ENCODE measurements around the gene CPNE5.
A peak's percentile ranks its signal among the peaks of the same experiment; 100 is the strongest.

Gene CPNE5

GRCh38 chr6:36759148-36759759, 80.0 kb downstream of the CPNE5 start:
- no peaks in the 10 kb centered on the region for H3K36me3 ChIP-seq (replicated peaks)
- no peak overlapping the region for H3K4me3 ChIP-seq
- no peaks in the 10 kb centered on the region for H3K9me3 ChIP-seq
- DNase-seq (ENCODE audit: low spot score in 2 of 2), result peak; percentile 53 to 90
- H3K27me3 ChIP-seq (ENCODE audit: low read depth), result no peaks in the 10 kb centered on the region
- no peaks in the 10 kb centered on the region for H3K4me1 ChIP-seq
- in situ Hi-C loops (cut with MboI; ENCODE audit: low sequenced_read_pairs), result loop anchor here (10.0 kb wide), 1 partner anchor 134 kb away; no protein-coding TSS in a partner anchor

GRCh38 chr6:36758516-36759147, 80.6 kb downstream of the CPNE5 start:
- H3K27me3 ChIP-seq (ENCODE audit: low read depth), result no peaks in the 10 kb centered on the region
- H3K4me1 ChIP-seq, result no peaks in the 10 kb centered on the region
- no peak for DNase-seq (ENCODE audit: low spot score in 2 of 2)
- H3K4me3 ChIP-seq, result no peak overlapping the region
- H3K36me3 ChIP-seq (replicated peaks), result no peaks in the 10 kb centered on the region
- in situ Hi-C loops (cut with MboI; ENCODE audit: low sequenced_read_pairs), result loop anchor here (10.0 kb wide), 1 partner anchor 134 kb away; no protein-coding TSS in a partner anchor
- H3K9me3 ChIP-seq, result no peaks in the 10 kb centered on the region

- Histone ChIP-seq H3K9me3 (no peaks in the 10 kb centered on the region), H3K4me3 (no peak overlapping the region), H3K4me1 (no peaks in the 10 kb centered on the region), H3K27me3 (ENCODE audit: low read depth) (no peaks in the 10 kb centered on the region), H3K36me3 (replicated peaks) (no peaks in the 10 kb centered on the region)
- in situ Hi-C loops (cut with MboI; ENCODE audit: low sequenced_read_pairs), result loop anchor here (10.0 kb wide), 1 partner anchor 133 kb away; no protein-coding TSS in a partner anchor
- DNase-seq (ENCODE audit: low spot score in 2 of 2), result no peak
Observed at GRCh38 chr6:36757943-36758508, 81.2 kb downstream of the CPNE5 start.

- Histone ChIP-seq H3K27me3 (ENCODE audit: low read depth) (no peaks in the 10 kb centered on the region), H3K9me3 (no peaks in the 10 kb centered on the region), H3K36me3 (replicated peaks) (no peaks in the 10 kb centered on the region), H3K4me3 (no peak overlapping the region), H3K4me1 (no peaks in the 10 kb centered on the region)
- in situ Hi-C loops (cut with MboI; ENCODE audit: low sequenced_read_pairs), result loop anchor here (10.0 kb wide), 1 partner anchor 132 kb away; no protein-coding TSS in a partner anchor
- DNase-seq (ENCODE audit: low spot score in 2 of 2), result no peak
Observed at GRCh38 chr6:36757206-36757605, 82.0 kb downstream of the CPNE5 start.

- no peak for DNase-seq (ENCODE audit: low spot score in 2 of 2)
- Histone ChIP-seq H3K27me3 (ENCODE audit: low read depth) (no peaks in the 10 kb centered on the region), H3K4me3 (no peak overlapping the region), H3K4me1 (no peaks in the 10 kb centered on the region), H3K36me3 (replicated peaks) (no peaks in the 10 kb centered on the region), H3K9me3 (no peaks in the 10 kb centered on the region)
- in situ Hi-C loops (cut with MboI; ENCODE audit: low sequenced_read_pairs), result loop anchor here (10.0 kb wide), 1 partner anchor 132 kb away; no protein-coding TSS in a partner anchor
Observed at GRCh38 chr6:36756786-36757185, 82.5 kb downstream of the CPNE5 start.

GRCh38 chr6:36755435-36756348, 83.6 kb downstream of the CPNE5 start:
- DNase-seq (ENCODE audit: low spot score in 2 of 2), result no peak
- no peaks in the 10 kb centered on the region for H3K27me3 ChIP-seq (ENCODE audit: low read depth)
- no peaks in the 10 kb centered on the region for H3K9me3 ChIP-seq
- no peak overlapping the region for H3K4me3 ChIP-seq
- H3K4me1 ChIP-seq, result no peaks in the 10 kb centered on the region
- in situ Hi-C loops (cut with MboI; ENCODE audit: low sequenced_read_pairs), result loop anchor here (10.0 kb wide), 1 partner anchor 131 kb away; no protein-coding TSS in a partner anchor
- no peaks in the 10 kb centered on the region for H3K36me3 ChIP-seq (replicated peaks)

GRCh38 chr6:36754582-36755434, 84.4 kb downstream of the CPNE5 start:
- Histone ChIP-seq H3K4me3 (no peak overlapping the region), H3K27me3 (ENCODE audit: low read depth) (no peaks in the 10 kb centered on the region), H3K9me3 (no peaks in the 10 kb centered on the region), H3K4me1 (no peaks in the 10 kb centered on the region), H3K36me3 (replicated peaks) (no peaks in the 10 kb centered on the region)
- no peak for DNase-seq (ENCODE audit: low spot score in 2 of 2)
- in situ Hi-C loops (cut with MboI; ENCODE audit: low sequenced_read_pairs), result loop anchor here (10.0 kb wide), 1 partner anchor 130 kb away; no protein-coding TSS in a partner anchor

- Histone ChIP-seq H3K27me3 (ENCODE audit: low read depth) (no peaks in the 10 kb centered on the region), H3K4me3 (no peak overlapping the region), H3K9me3 (no peaks in the 10 kb centered on the region), H3K36me3 (replicated peaks) (no peaks in the 10 kb centered on the region), H3K4me1 (no peaks in the 10 kb centered on the region)
- DNase-seq (ENCODE audit: low spot score in 2 of 2), result no peak
- in situ Hi-C loops (cut with MboI; ENCODE audit: low sequenced_read_pairs), result loop anchor here (10.0 kb wide), 1 partner anchor 129 kb away; no protein-coding TSS in a partner anchor
Observed at GRCh38 chr6:36753671-36754405, 85.4 kb downstream of the CPNE5 start.

GRCh38 chr6:36752886-36753506, 86.2 kb downstream of the CPNE5 start:
- Histone ChIP-seq H3K9me3 (no peaks in the 10 kb centered on the region), H3K4me3 (no peak overlapping the region), H3K4me1 (no peaks in the 10 kb centered on the region), H3K27me3 (ENCODE audit: low read depth) (no peaks in the 10 kb centered on the region), H3K36me3 (replicated peaks) (no peaks in the 10 kb centered on the region)
- no peak for DNase-seq (ENCODE audit: low spot score in 2 of 2)
- in situ Hi-C loops (cut with MboI; ENCODE audit: low sequenced_read_pairs), result loop anchor here (10.0 kb wide), 1 partner anchor 128 kb away; no protein-coding TSS in a partner anchor

GRCh38 chr6:36752187-36752885, 86.9 kb downstream of the CPNE5 start:
- Histone ChIP-seq H3K27me3 (ENCODE audit: low read depth) (no peaks in the 10 kb centered on the region), H3K9me3 (no peaks in the 10 kb centered on the region), H3K4me1 (no peaks in the 10 kb centered on the region), H3K4me3 (no peak overlapping the region), H3K36me3 (replicated peaks) (no peaks in the 10 kb centered on the region)
- in situ Hi-C loops (cut with MboI; ENCODE audit: low sequenced_read_pairs), result loop anchor here (10.0 kb wide), 1 partner anchor 128 kb away; no protein-coding TSS in a partner anchor
- DNase-seq (ENCODE audit: low spot score in 2 of 2), result no peak

- H3K4me3 ChIP-seq, result no peak overlapping the region
- H3K4me1 ChIP-seq, result no peaks in the 10 kb centered on the region
- H3K36me3 ChIP-seq (replicated peaks), result no peaks in the 10 kb centered on the region
- in situ Hi-C loops (cut with MboI; ENCODE audit: low sequenced_read_pairs), result loop anchor here (10.0 kb wide), 1 partner anchor 127 kb away; no protein-coding TSS in a partner anchor
- H3K9me3 ChIP-seq, result no peaks in the 10 kb centered on the region
- no peaks in the 10 kb centered on the region for H3K27me3 ChIP-seq (ENCODE audit: low read depth)
- no peak for DNase-seq (ENCODE audit: low spot score in 2 of 2)
Observed at GRCh38 chr6:36751833-36752186, 87.4 kb downstream of the CPNE5 start.
